H9 (cell line): ENCODE data around the gene STOX1. TPM values are rescaled to one million over a fixed set of nuclear protein-coding genes. Genes with fewer than 3 reads are reported as not detected.
A peak's percentile ranks its signal among the peaks of the same experiment; 100 is the strongest.

ENCODE experiments used
- DNase-seq: peaks from one replicate; pipeline ENCODE4 v3.0.0-alpha.2; 2017
- H2AFZ ChIP-seq: one replicate; pipeline ENCODE4 v1.6.1; 2013; ENCODE audit warnings: mild to moderate bottlenecking, low read length, control low read depth, moderate library complexity
- H2AK5ac ChIP-seq: 2 replicates; pipeline ENCODE4 v1.6.1; 2013; ENCODE audit warnings: low read length, control low read depth, mixed read lengths; ENCODE audit not compliant: insufficient read length
- H2BK120ac ChIP-seq: one replicate; pipeline ENCODE4 v1.6.1; 2013; ENCODE audit warnings: low read depth, mild to moderate bottlenecking, low read length, control low read depth, inconsistent platforms; ENCODE audit not compliant: poor library complexity, severe bottlenecking
- H2BK12ac ChIP-seq: 2 replicates; pipeline ENCODE4 v1.6.1; 2013; ENCODE audit warnings: low read length, control low read depth, mixed read lengths, low read depth; ENCODE audit not compliant: insufficient read length
- H2BK15ac ChIP-seq: 2 replicates; pipeline ENCODE4 v1.6.1; 2013; ENCODE audit warnings: low read depth, low read length, control low read depth
- H2BK20ac ChIP-seq: one replicate; pipeline ENCODE4 v1.6.1; 2013; ENCODE audit warnings: low read depth, mild to moderate bottlenecking, low read length, control low read depth, inconsistent platforms; ENCODE audit not compliant: poor library complexity, severe bottlenecking
- H2BK5ac ChIP-seq: 2 replicates; pipeline ENCODE4 v1.6.1; 2013; ENCODE audit warnings: low read length, control low read depth, mixed read lengths; ENCODE audit not compliant: insufficient read length
- H3K14ac ChIP-seq: 2 replicates; pipeline ENCODE4 v1.6.1; 2013; ENCODE audit warnings: low read length, control low read depth; ENCODE audit not compliant: insufficient read depth
- H3K18ac ChIP-seq: 2 replicates; pipeline ENCODE4 v1.6.1; 2013; ENCODE audit warnings: low read depth, mild to moderate bottlenecking, mixed read lengths, low read length, control low read depth; ENCODE audit not compliant: insufficient read length
- H3K23ac ChIP-seq: 2 replicates; pipeline ENCODE4 v1.6.1; 2013; ENCODE audit warnings: low read length, control low read depth, mixed read lengths, low read depth; ENCODE audit not compliant: insufficient read length
- H3K23me2 ChIP-seq: 2 replicates; pipeline ENCODE4 v1.6.1; 2013; ENCODE audit warnings: low read depth, mild to moderate bottlenecking, mixed read lengths, low read length, control low read depth; ENCODE audit not compliant: insufficient read length, poor library complexity, severe bottlenecking
- H3K27ac ChIP-seq: 2 replicates; pipeline ENCODE4 v1.5.1; 2013; ENCODE audit warnings: low read length, control low read depth, mixed read lengths, low read depth; ENCODE audit not compliant: insufficient read length
- H3K27me3 ChIP-seq: 2 replicates; pipeline ENCODE4 v1.6.1; 2013; ENCODE audit warnings: low read length, control low read depth, inconsistent platforms; ENCODE audit not compliant: insufficient read depth
- H3K4ac ChIP-seq: 2 replicates; pipeline ENCODE4 v1.6.1; 2013; ENCODE audit warnings: low read depth, mild to moderate bottlenecking, control low read depth, inconsistent platforms, low read length, moderate library complexity
- H3K4me1 ChIP-seq: 2 replicates; pipeline ENCODE4 v1.6.1; 2013; ENCODE audit warnings: low read length, control low read depth, inconsistent platforms; ENCODE audit not compliant: insufficient read depth
- H3K4me2 ChIP-seq: 2 replicates; pipeline ENCODE4 v1.6.1; 2013; ENCODE audit warnings: low read length, control low read depth, mixed read lengths; ENCODE audit not compliant: insufficient read length, insufficient read depth
- H3K56ac ChIP-seq: 2 replicates; pipeline ENCODE4 v1.6.1; 2013; ENCODE audit warnings: low read depth, mild to moderate bottlenecking, mixed read lengths, low read length, control low read depth; ENCODE audit not compliant: insufficient read length
- H3K79me1 ChIP-seq: 2 replicates; pipeline ENCODE4 v1.6.1; 2013; ENCODE audit warnings: low read depth, mild to moderate bottlenecking, moderate library complexity, low read length, control low read depth, inconsistent platforms; ENCODE audit not compliant: insufficient read depth, poor library complexity, severe bottlenecking
- H3K79me2 ChIP-seq: 2 replicates; pipeline ENCODE4 v1.6.1; 2013; ENCODE audit warnings: low read length, control low read depth, inconsistent platforms; ENCODE audit not compliant: insufficient read depth
- H3K9ac ChIP-seq: 2 replicates; pipeline ENCODE4 v1.6.1; 2013; ENCODE audit warnings: low read length, control low read depth, mixed read lengths; ENCODE audit not compliant: insufficient read length; ENCODE audit errors: extremely low read depth
- H3K9me3 ChIP-seq: one replicate; pipeline ENCODE4 v1.6.1; 2013; ENCODE audit warnings: low read depth, low read length, inconsistent platforms; ENCODE audit not compliant: control insufficient read depth
- H3T11ph ChIP-seq: one replicate; pipeline ENCODE4 v1.6.1; 2013; ENCODE audit warnings: mild to moderate bottlenecking, low read length, control low read depth, inconsistent platforms
- H4K20me1 ChIP-seq: one replicate; pipeline ENCODE4 v1.6.1; 2013; ENCODE audit not compliant: control insufficient read depth, insufficient read length, insufficient read depth
- H4K5ac ChIP-seq: 2 replicates; pipeline ENCODE4 v1.6.1; 2013; ENCODE audit warnings: low read depth, mild to moderate bottlenecking, mixed read lengths, low read length, control low read depth; ENCODE audit not compliant: insufficient read length
- H4K8ac ChIP-seq: replicated peaks from 2 replicates; pipeline ENCODE4 v1.6.1; 2013; ENCODE audit warnings: low read length, control low read depth, mixed read lengths, low read depth; ENCODE audit not compliant: insufficient read length
- H4K91ac ChIP-seq: 2 replicates; pipeline ENCODE4 v1.6.1; 2013; ENCODE audit warnings: low read depth, mild to moderate bottlenecking, moderate library complexity, mixed read lengths, low read length, control low read depth; ENCODE audit not compliant: insufficient read length
- H3K27ac Mint-ChIP-seq, 3 experiments: 2 replicates in 2 of 3; 3 replicates in 1 of 3; pipeline ENCODE4 v1.8.0; 2020 to 2021; ENCODE audit warnings: mixed read lengths in 3 of 3, mild to moderate bottlenecking in 1 of 3, moderate library complexity in 1 of 3
- H3K27me3 Mint-ChIP-seq: 2 replicates; pipeline ENCODE4 v1.8.0; 2021; ENCODE audit warnings: low read depth, mild to moderate bottlenecking, moderate library complexity, mixed read lengths
- H3K36me3 Mint-ChIP-seq, 3 experiments: 2 replicates in 2 of 3; 3 replicates in 1 of 3; pipeline ENCODE4 v1.8.0; 2020 to 2021; ENCODE audit warnings: low read depth in 3 of 3, mixed read lengths in 3 of 3; ENCODE audit not compliant: insufficient read depth in 1 of 3
- H3K4me1 Mint-ChIP-seq, 2 experiments: 2 replicates each; pipeline ENCODE4 v1.8.0; 2020; ENCODE audit warnings: mixed read lengths in 2 of 2
- H3K4me3 Mint-ChIP-seq, 2 experiments: 2 replicates in 1 of 2; 3 replicates in 1 of 2; pipeline ENCODE4 v1.8.0; 2020 to 2021; ENCODE audit warnings: mild to moderate bottlenecking in 2 of 2, mixed read lengths in 2 of 2, moderate library complexity in 1 of 2
- H3K9me3 Mint-ChIP-seq, 2 experiments: 2 replicates in 1 of 2; 3 replicates in 1 of 2; pipeline ENCODE4 v1.8.0; 2020; ENCODE audit warnings: mild to moderate bottlenecking in 2 of 2, mixed read lengths in 2 of 2, moderate library complexity in 1 of 2
- WGBS: extraction: QIAGEN DNeasy Blood & Tissue Kit; methylation state at CpG from one replicate; pipeline ENCODE4 v1.1.7; 2013; ENCODE audit warnings: missing lambda C conversion rate, low lambda C conversion rate, mixed read lengths; ENCODE audit not compliant: insufficient read length; ENCODE audit errors: extremely low coverage; 5-methylcytosine and 5-hydroxymethylcytosine counted together
- total RNA-seq: library from RNA; stranded (reverse); gene quantifications from 2 replicates; pipeline ENCODE4 v1.2.1, GENCODE V29; 2021
- TF ChIP-seq, protein P1 (sequence below): fragments of 200-600 bp; sonication (generic); conservative IDR thresholded peaks from 3 replicates; pipeline ENCODE4 v1.8.0; 2021; ENCODE audit warnings: antibody characterized with exemption, mild to moderate bottlenecking

Gene STOX1
- total RNA-seq, 1 experiment from 2014 or later, result 5.8 TPM

DNA sequence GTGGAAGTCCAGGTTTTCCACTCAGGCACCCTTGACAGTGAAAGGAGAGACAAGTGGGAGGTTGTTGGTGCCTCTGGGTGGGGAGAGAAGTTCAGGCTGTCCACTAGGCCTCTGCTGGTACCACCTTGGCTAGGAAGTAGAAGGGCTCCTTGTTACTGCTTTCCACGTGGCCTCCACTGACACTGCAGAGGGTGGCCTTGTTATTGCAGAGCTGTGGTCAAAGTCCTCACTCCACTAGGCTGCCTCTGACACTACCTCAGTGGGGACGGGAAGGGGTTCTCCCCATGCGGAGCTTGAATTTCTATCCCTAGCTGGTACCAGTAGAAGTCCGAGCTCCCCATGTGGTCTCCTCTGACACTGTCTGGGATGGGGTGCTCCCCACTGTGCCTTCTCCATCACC lies 14.9 kb upstream of the STOX1 start:
- Histone ChIP-seq H2BK5ac (no peak overlapping the region), H2BK15ac (no peak overlapping the region), H3K4ac (no peak overlapping the region), H3T11ph (no peak overlapping the region), H4K91ac (no peak overlapping the region), H2BK120ac (no peak overlapping the region), H3K27me3 (no peaks in the 10 kb centered on the region), H3K14ac (no peak overlapping the region), H4K20me1 (no peaks in the 10 kb centered on the region), H3K79me1 (no peaks in the 10 kb centered on the region), H2AFZ (no peak overlapping the region), H3K27ac (no peak overlapping the region), H4K5ac (no peak overlapping the region), H3K9ac (no peak overlapping the region), H2AK5ac (no peak overlapping the region), H3K4me2 (no peak overlapping the region), H2BK12ac (no peak overlapping the region), H3K18ac (no peak overlapping the region), H3K23ac (no peak overlapping the region), H2BK20ac (no peak overlapping the region), H3K23me2 (no peaks in the 10 kb centered on the region), H3K9me3 (no peaks in the 10 kb centered on the region), H3K79me2 (no peaks in the 10 kb centered on the region), H3K4me1 (no peaks in the 10 kb centered on the region), H4K8ac (no peak overlapping the region), H3K56ac (no peak overlapping the region)
- H3K4me3 Mint-ChIP-seq, result no peak overlapping the region
- TF ChIP-seq, protein P1, sequence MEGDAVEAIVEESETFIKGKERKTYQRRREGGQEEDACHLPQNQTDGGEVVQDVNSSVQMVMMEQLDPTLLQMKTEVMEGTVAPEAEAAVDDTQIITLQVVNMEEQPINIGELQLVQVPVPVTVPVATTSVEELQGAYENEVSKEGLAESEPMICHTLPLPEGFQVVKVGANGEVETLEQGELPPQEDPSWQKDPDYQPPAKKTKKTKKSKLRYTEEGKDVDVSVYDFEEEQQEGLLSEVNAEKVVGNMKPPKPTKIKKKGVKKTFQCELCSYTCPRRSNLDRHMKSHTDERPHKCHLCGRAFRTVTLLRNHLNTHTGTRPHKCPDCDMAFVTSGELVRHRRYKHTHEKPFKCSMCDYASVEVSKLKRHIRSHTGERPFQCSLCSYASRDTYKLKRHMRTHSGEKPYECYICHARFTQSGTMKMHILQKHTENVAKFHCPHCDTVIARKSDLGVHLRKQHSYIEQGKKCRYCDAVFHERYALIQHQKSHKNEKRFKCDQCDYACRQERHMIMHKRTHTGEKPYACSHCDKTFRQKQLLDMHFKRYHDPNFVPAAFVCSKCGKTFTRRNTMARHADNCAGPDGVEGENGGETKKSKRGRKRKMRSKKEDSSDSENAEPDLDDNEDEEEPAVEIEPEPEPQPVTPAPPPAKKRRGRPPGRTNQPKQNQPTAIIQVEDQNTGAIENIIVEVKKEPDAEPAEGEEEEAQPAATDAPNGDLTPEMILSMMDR, result no peak
- WGBS, result no CpG with 5 or more reads among the region's 4 CpGs
- peak overlapping the region in 2 of 3 experiments; percentile 40 to 51; a peak in 2 of 7 replicates for H3K27ac Mint-ChIP-seq
- no peaks in the 10 kb centered on the region for H3K9me3 Mint-ChIP-seq
- no peaks in the 10 kb centered on the region for H3K36me3 Mint-ChIP-seq
- H3K27me3 Mint-ChIP-seq, result no peaks in the 10 kb centered on the region
- peaks cover 5 to 15% of the 10 kb centered on the region in 2 experiments for H3K4me1 Mint-ChIP-seq
- DNase-seq, result no peak
